ENCODE data around the gene RNGTT. TPM values are rescaled to one million over a fixed set of nuclear protein-coding genes. Genes with fewer than 3 reads are reported as not detected.
"Not testable (repeated sequence)": the region's sequence is repeated elsewhere in the genome, so short reads cannot be mapped to it uniquely, and the experiment has no call there.

The RNGTT gene
- polyA plus RNA-seq, 4 donors = 13.3 to 18.4 (median 17.1) TPM

DNA sequence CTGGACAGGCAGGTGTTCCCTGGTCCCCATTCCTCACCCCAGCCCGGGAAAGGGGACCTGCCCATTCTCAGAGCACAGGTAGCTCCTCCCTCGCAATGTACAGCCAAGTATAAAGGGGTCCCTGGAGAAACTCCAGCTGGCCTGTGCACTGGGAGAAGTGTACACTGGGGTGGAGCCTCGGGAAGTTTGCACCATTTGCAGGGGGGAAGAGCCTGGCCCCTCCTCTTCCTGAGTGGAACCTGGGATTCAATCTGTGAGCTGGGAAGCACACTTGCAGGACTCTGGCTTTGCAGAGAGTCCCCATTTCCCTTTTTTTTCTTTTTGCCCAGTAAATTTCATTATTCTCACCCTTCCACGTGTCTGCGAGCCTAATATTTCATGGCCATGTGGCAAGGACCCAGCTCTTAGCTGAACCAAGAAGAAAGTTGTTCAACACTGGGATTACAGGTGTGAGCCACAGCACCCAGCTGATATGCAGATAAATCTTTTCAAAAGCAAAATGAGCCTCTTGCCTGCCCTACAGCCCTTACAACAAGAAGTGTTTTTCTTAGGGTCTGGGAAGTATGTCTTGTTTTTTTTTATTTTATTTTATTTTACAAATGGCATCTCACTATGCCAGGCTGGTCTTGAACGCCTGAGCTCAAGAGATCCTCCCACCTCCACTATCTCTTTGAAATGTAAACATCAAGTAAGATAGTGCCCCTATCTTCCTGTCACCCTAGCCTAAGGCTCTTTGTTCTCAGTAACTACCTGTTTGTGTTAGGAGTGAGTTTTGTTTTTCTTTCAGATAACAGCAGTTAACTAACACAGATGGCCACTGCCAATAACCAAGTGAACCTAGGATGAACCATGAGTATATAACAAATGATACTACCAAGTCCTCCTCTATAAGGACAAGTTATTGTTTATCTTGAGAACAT, 9.3 kb upstream of the RNGTT start:
- DNase-seq (ENCODE audit: low read depth in 4 of 4, low spot score in 3 of 4) = no peak

DNA sequence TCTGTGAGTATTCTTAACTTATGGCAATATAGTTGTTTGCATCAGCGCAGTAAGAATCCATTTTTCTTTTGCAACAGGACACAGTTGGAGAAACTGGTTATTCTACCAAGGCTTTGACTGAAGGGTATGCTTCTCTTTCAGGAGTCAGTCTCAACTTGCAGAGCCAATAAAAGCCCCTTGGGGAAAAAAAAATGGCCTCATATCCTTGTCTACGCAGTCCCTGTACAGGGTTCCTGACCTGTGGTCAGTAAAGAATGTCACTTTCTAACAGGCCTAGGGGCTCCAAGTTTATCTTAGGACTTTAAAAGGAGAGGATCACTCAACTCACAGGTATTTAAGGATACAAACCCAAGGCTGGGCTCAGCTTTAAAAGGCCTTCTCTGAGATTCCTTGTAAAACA, 6.9 kb upstream of the RNGTT start:
- no peak for DNase-seq (ENCODE audit: low read depth in 4 of 4, low spot score in 3 of 4)

DNA sequence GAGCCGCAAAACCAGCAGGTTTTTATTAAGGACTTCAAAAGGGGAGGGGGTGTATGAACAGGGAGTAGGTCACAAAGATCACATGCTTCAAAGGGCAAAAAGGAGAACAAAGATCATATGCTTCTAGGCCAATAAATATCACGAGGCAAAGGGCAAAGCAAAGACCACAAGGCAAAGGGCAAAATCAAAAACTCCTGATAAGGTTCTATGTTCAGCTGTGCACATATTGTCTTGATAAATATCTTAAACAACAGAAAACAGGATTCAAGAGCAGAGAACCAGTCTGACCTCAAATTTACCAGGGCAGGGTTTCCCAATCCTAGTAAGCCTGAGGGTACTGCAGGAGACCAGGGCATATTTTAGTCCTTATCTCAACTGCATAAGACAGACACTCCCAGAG, 5.8 kb upstream of the RNGTT start:
- not testable (repeated sequence) for DNase-seq (ENCODE audit: low read depth in 4 of 4, low spot score in 3 of 4)

DNA sequence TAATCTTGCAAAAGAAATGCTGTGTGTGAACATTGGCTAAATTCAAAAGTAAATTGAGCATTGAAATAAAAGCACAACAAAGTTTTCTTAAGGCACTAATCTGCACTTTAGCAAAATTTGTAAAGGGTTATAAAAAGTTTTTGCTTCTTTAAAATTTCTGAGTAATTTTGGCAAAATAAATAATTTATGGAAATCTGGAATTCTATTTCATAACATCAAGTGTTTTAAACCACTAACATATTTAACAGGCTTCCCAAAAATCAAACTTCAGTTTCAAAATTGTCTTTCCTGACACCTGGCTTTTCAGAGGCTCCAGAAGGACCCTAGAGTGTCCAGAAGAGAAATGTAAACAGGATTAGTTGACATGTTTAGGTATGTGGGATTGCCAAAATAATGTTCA, 4.5 kb upstream of the RNGTT start:
- no peak for DNase-seq (ENCODE audit: low read depth in 4 of 4, low spot score in 3 of 4)

DNA sequence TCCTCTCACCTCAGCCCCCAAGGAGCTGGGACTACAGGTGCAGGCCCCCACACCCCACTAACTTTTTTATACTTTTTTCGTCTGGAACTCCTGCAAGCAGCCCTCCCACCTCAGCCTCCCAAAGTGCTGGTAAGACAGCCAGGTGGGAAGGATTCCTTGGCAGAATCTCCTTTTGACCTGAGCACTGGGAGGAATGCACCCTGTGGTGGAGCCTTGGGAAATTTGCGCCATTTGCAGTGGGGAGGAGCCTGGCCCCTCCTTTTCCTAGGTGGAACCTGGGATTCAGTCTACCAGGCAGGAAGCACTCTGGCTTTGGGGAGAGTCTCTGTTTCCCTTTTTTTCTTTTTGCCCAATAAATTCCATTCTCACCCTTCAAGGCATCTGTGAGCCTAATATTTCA, 2.3 kb upstream of the RNGTT start:
- no peak for DNase-seq (ENCODE audit: low read depth in 4 of 4, low spot score in 3 of 4)

DNA sequence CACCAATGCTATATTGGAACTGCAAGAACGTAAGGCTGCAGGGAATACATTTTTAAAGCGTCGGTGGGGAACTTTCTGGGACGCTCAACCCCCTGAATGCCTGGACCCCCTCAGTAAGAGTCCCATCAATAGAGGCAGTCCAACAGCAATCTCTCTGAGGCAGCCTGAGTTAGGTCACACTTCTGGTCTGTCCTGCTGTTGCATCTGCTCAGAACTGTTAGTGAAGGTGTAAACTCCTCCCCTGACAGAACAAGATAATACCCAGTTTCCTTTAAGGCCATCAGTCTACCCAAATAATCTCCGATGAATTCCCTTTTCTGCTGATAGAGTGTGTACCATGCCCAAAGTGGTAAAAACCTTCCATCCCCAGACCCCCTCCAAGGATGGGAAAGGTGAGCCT, 1.1 kb upstream of the RNGTT start:
- no peak for DNase-seq (ENCODE audit: low read depth in 4 of 4, low spot score in 3 of 4)

DNA sequence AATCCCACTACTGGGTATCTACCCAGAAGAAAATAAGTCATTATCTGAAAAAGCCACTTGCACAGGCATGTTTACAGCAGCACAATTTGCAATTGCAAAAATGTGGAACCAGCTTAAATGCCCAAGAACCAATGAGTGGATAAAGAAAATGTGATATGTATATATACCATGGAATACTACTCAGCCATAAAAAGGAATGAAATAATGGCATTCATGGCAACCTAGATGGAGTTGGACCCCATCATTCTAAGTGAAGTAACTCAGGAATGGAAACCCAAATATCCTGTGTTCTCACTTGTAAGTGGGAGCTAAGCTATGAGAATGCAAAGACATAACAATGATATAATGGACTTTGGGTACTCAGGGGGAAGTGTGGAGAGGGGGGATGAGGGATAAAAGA, 4.6 kb downstream of the RNGTT start:
- DNase-seq (ENCODE audit: low read depth in 4 of 4, low spot score in 3 of 4) = no peak

DNA sequence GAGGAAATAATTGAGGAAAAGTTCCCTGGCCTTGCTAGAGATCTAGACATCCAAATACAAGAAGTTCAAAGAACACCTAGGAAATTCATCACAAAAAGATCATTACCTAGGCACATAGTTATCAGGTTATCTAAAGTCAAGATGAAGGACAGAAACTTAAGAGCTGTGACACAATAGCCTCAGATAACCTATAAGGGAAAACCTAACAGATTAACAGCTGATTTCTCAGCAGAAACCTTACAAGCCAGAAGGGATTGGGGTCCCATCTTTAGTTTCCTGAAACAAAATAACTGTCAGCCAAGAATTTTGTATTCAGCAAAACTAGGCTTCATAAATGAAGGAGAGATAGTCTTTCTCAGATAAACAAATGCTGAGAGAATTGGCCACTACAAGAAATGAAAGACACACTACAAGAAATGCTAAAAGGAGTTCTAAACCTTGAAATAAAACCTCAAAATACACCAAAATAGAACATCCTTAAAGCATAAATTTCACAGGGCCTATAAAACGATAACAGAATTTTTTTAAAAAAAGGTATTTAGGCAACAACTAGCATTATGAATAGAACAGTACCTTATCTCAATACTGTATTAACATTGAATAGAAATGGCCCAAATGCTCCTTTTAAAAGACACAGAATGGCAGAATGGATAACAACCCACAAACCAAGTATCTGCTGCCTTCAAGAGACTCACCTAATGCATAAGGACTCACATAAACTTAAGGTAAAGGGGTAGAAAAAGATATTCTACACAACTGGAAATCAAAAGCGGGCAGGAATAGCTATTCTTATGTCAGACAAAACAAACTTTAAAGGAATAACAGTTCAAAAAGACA, 9.7 kb downstream of the RNGTT start:
- DNase-seq (ENCODE audit: low read depth in 4 of 4, low spot score in 3 of 4) = no peak

DNA sequence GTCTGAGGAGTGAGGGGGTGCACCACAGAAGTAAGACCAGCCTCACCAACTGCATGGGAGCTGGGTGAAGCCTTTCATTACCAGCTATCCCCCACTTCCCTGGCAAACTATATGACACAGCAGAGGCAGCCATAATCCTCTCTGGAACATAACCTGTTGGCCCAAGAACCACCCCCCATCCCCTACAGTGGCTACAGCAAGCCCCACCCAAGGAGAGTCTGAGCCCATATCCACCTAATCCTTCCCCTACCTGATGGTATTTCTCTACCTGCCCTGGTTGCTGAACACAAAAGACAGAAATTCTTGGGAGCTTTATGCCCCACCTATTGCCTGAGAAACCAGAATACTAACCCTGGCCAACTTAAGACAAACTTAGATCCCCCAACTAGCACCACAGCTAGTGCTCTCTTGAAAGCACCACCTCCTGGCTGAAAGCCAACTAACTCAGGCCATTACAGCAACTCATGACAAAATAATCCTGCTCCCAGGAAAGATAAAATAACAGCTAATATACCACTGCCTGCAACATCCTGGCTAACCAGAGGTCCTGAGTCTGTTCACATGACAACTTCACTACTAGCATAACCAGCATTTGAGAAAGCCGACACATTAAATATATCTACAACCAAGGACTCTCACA, 11.2 kb downstream of the RNGTT start:
- DNase-seq (ENCODE audit: low read depth in 4 of 4, low spot score in 3 of 4) = no peak

DNA sequence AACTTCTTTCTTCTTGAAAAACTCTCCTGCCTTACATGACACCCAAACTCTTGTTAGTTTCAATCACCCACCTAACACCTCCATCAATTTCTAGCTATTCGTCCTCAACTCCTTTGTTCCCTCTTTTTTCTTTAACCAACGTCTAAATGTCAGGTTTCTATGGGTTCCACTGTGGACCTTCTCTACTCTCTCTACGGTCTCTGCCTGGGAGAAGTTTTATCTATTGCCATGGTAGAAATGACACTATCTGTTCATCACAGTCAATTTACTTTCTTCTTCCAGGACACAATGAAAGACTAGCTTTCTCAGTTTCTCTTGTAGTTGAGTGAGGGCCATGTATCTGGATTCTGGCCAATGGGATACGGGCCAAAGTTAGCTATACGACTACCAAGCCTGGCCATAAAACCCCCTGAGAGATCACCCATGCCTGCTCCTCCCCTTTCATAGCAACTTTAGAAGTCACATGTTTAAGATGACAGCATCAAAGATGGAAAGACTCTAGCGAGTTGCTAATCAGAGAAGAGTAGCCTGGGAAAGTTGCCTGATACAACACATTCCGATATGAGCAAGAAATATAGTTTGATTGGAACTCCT, 17.9 kb downstream of the RNGTT start:
- no peak for DNase-seq (ENCODE audit: low read depth in 4 of 4, low spot score in 3 of 4)

DNA sequence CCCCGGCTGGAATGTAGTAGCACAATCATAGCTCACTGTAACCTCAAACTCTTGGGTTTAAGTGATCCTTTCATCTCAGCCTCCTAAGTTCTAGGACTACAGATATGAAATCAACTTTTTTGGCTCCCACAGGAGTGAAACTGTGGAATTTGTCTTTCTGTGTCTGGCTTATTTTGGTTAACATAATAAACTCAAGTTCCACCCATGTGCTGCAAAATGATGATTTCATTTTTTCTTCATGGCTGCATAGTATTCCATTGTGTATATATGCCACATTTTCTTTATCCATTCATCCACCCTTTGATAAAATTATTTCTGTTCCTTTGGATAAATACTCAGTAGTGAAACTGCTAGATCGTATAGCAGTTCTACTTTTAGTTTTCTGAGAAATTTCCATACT, 29.9 kb downstream of the RNGTT start:
- no peak for DNase-seq (ENCODE audit: low read depth in 4 of 4, low spot score in 3 of 4)

DNA sequence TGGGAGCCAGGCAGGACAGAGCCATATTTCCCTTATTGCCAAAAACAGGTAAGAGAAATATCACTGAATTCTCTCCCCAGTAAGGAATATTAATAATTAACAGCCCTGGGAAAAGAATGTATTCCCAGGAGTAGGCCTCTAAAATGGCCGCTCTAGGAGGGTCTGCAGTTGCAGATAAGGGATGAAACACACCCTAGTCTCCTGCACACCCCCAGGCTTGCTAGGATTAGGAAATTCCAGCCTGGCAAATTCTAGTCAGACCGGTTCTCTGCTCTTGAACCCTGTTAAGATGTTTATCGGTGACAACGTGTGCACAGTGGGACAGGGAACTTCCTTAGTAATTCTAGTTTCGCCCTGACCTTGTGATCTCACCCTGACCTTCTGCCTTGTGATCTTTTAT, 31.4 kb downstream of the RNGTT start:
- not testable (repeated sequence) for DNase-seq (ENCODE audit: low read depth in 4 of 4, low spot score in 3 of 4)

DNA sequence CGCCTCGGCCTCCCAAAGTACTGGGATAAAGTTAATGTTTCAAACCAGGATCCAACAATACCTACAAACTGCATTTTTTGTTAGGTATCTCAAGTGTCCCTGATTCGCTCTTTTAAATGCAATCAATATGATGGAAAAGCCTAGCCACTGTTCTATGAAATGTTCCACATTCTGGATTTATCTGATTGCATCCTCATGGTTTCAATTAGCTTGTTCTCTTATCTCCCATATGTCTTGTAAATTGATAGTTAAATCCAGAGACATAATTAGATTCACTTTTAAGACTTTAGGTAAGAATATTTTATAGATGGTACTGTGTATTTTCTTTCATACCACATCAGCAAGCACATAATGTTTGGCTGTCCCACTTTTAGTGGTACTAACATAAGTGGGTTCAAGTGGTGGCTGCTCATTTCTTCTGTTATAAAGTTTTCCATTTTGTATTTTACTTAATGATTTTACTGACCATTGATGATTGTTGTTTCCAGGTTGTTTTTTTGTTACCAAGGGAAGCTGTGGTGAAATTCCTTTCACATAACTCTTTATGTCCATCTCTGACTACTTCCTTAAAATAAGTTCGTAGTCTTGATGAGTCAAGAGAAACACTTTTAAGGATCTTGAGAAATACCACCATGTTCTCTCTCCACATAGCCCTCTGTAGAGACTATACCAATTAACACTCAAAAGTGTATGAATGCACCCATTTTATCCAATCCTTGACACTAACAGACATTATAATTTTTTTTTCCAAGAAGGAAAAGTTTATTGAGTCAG, 40.5 kb downstream of the RNGTT start:
- DNase-seq (ENCODE audit: low read depth in 4 of 4, low spot score in 3 of 4) = no peak

DNA sequence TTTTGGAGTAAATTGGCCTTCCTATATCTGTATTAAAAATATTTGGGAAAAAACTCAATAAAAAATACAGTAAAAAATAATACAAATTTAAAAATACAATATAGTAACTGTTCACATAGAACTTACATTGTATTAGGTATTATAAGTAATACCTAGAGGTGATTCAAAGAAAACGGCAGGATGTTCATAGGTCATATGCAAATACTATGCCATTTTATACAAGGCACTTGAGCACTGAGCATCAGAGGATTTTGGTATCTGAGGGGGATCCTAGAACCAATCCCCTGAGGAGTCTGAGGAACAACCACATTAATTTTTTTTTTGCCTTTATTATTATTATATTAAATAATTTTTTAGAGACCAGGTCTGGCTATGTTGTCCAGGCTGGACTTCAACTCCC, 41.7 kb downstream of the RNGTT start:
- no peak for DNase-seq (ENCODE audit: low read depth in 4 of 4, low spot score in 3 of 4)

DNA sequence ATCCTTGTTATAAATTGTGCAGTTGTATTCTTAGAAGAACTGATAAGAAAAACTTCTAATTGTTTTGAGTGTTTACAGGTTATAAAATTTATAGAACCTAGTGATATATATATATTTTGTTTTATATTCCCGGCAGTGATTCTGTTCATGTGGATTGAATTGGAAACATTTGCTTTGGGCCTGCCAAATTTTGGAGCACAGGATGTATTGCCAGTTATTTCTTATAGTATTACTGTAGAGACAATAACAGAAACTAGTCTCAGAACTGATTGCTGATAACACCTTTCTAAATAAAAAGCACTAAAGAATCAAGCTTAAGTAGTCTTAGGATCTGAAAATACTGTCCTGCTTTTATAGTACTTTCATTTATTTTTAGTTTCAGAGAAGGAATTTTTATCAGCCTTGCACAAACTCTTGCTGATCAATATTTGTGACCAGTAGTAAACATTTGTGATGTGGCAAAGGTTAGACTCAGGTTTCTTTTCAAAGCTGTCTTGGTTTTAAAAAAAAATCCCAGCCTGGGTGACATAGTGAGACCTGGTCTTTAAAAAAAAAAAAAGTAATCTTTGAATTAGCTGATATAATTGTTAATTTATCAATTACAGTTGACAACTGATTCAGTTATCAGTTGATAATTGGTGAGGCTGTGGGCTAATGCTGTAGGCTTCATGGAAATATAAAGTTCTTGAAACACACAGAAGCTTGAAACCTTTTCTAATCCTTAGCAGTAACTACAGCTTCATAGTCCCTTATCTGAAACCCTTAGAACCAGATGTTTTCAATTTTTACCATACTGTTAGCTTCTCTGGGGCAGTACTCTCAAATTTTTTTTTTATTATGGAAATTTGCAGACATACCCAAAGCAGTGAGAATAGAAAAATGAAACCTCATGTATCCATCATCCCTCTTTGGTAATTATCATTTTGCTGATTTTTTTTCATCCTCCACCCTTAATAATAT, 42.4 kb downstream of the RNGTT start:
- DNase-seq (ENCODE audit: low read depth in 4 of 4, low spot score in 3 of 4) = no peak

DNA sequence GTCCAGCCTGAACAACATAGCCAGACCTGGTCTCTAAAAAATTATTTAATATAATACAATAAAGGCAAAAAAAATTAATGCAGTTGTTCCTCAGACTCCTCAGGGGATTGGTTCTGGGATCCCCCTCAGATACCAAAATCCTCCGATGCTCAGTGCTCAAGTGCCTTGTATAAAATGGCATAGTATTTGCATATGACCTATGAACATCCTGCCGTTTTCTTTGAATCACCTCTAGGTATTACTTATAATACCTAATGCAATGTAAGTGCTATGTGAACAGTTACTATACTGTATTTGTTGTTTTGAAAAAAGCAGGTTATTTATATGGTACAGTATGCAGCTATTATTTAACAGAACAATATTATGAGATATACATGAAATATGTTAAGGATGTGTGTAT, 43.3 kb downstream of the RNGTT start:
- no peak for DNase-seq (ENCODE audit: low read depth in 4 of 4, low spot score in 3 of 4)

DNA sequence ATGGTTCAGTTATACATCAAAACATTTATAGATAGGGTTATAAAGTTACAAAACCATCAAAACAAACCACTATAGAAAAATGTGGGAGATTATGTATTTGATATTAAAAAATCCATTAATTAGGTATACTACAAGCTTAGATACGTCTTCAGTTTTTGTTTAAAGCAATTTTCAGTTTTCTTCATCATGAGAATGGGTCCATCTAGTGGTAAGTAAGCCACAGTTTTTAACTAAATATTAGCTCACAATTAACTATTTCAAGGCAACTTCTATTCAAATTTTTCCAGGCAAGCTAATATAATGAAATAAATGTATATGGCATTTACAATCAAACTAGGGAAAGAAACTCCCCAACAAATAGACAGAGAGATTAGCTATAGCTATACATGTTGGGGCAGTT, 44.4 kb downstream of the RNGTT start:
- no peak for DNase-seq (ENCODE audit: low read depth in 4 of 4, low spot score in 3 of 4)

DNA sequence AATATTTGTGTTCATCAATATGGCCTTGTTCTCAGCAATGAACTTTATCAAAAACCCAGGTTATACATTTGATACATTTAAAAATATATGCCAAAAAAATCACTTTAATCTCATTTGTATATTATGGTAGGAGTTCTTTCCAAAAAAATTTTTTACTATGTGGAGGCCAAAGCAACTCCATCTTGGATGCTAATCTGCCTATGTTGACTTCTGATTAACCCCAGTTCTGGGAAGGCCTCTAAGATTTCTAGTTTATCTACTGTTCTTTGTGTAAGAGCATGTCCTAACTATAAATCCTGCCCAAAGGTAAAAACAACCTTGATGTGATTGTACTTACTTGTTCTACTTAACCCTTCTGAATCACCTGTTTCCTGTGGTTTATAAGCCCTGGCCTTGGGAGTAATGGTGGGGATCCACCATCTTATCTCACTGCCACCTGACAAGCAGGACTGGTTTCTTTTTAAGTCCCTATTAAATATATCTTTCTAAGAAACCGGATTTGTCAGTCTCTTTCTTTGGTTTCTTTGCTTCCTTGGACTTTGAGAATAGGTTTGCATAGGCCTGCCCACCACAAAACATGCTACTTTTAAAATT, 46.7 kb downstream of the RNGTT start:
- no peak for DNase-seq (ENCODE audit: low read depth in 4 of 4, low spot score in 3 of 4)

All from left renal pelvis (tissue), 4 donors.